ENCODE data around the gene UGGT1.

The UGGT1 gene

DNA sequence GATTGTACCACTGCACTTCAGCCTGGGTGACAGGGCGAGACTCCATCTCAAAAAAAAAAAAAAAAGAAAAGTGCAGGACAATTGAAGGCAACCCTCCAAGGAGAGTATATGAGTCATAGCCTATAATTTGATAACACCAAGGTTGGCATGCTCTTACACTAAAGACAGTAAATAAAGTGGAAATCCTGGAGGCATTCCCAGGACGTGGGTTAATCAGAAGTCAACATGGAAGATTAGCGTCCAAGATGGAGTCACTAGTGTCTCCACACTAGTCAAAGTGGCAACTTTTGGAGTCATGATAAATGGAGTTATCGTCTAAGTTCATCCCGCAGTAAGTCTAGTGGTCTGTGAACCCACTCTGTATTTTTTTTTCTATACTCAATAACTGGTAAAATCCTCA, 21.2 kb upstream of the UGGT1 start:
- Histone ChIP-seq H4K20me1 (ENCODE audit: low read depth, low read length) (no peaks in the 10 kb centered on the region), H3K27ac (ENCODE audit: low read depth, low read length) (no peak overlapping the region)

DNA sequence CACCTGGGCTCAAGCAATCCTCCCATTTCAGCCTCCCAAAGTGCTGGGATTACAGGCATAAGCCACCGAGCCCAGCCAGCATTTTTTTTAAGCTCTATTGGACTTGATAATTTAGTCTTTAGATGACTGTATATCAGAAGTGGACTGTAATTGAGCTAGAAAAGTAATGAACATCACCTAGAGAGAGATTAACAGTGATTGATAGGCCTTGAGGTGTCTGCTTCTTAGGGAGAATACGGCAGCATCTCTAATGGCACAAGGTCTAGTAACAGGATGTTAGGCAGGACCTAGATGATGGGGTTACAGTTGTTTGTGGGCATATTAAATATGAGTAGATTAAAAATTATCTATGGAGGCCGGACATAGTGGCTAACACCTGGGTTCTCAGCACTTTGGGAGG, 17.7 kb upstream of the UGGT1 start:
- Histone ChIP-seq H3K9ac (ENCODE audit: low read length) (no peak overlapping the region), H3K9me2 (replicated peaks; ENCODE audit: insufficient read depth, low read length) (no peaks in the 10 kb centered on the region), H3F3A (ENCODE audit: insufficient read depth) (no peaks in the 10 kb centered on the region), H3K79me2 (ENCODE audit: insufficient read depth, low read length) (no peaks in the 10 kb centered on the region), H3K4me2 (ENCODE audit: low read depth, low read length, poor library complexity, severe bottlenecking) (no peak overlapping the region), H3K27me3 (ENCODE audit: low read length) (no peaks in the 10 kb centered on the region), H4K20me1 (ENCODE audit: low read depth, low read length) (no peaks in the 10 kb centered on the region), H3K4me3 (ENCODE audit: insufficient read depth, low read length, poor library complexity, severe bottlenecking) (no peak overlapping the region), H3K27ac (ENCODE audit: low read depth, low read length) (no peak overlapping the region), H3K36me3 (ENCODE audit: low read length) (no peaks in the 10 kb centered on the region), H2AFZ (ENCODE audit: low read depth, low read length, severe bottlenecking) (no peak overlapping the region), H3K9me3 (ENCODE audit: insufficient read depth, low read length) (no peaks in the 10 kb centered on the region)
- TF ChIP-seq, protein P1, sequence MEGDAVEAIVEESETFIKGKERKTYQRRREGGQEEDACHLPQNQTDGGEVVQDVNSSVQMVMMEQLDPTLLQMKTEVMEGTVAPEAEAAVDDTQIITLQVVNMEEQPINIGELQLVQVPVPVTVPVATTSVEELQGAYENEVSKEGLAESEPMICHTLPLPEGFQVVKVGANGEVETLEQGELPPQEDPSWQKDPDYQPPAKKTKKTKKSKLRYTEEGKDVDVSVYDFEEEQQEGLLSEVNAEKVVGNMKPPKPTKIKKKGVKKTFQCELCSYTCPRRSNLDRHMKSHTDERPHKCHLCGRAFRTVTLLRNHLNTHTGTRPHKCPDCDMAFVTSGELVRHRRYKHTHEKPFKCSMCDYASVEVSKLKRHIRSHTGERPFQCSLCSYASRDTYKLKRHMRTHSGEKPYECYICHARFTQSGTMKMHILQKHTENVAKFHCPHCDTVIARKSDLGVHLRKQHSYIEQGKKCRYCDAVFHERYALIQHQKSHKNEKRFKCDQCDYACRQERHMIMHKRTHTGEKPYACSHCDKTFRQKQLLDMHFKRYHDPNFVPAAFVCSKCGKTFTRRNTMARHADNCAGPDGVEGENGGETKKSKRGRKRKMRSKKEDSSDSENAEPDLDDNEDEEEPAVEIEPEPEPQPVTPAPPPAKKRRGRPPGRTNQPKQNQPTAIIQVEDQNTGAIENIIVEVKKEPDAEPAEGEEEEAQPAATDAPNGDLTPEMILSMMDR (IDR thresholded peaks at IDR 0.05; ENCODE audit: insufficient read depth, low read length, poor library complexity, severe bottlenecking) = no peak
- TF ChIP-seq EZH2phosphoT487 (conservative IDR thresholded peaks at IDR 0.05; ENCODE audit: low read length) = no peak

More for the DNA sequence above, 21.2 kb upstream of the UGGT1 start:
- Histone ChIP-seq H3K27me3 (ENCODE audit: low read length) (no peaks in the 10 kb centered on the region), H3K9me3 (ENCODE audit: insufficient read depth, low read length) (no peaks in the 10 kb centered on the region), H3K4me2 (ENCODE audit: low read depth, low read length, poor library complexity, severe bottlenecking) (no peak overlapping the region), H3K4me3 (ENCODE audit: insufficient read depth, low read length, poor library complexity, severe bottlenecking) (no peak overlapping the region), H3K36me3 (ENCODE audit: low read length) (no peaks in the 10 kb centered on the region), H3K79me2 (ENCODE audit: insufficient read depth, low read length) (no peaks in the 10 kb centered on the region), H3K9me2 (replicated peaks; ENCODE audit: insufficient read depth, low read length) (no peaks in the 10 kb centered on the region), H3F3A (ENCODE audit: insufficient read depth) (no peaks in the 10 kb centered on the region), H2AFZ (ENCODE audit: low read depth, low read length, severe bottlenecking) (no peak overlapping the region), H3K9ac (ENCODE audit: low read length) (no peak overlapping the region)
- TF ChIP-seq, protein P1 (IDR thresholded peaks at IDR 0.05; ENCODE audit: insufficient read depth, low read length, poor library complexity, severe bottlenecking) = no peak
- TF ChIP-seq EZH2phosphoT487 (conservative IDR thresholded peaks at IDR 0.05; ENCODE audit: low read length) = no peak

DNA sequence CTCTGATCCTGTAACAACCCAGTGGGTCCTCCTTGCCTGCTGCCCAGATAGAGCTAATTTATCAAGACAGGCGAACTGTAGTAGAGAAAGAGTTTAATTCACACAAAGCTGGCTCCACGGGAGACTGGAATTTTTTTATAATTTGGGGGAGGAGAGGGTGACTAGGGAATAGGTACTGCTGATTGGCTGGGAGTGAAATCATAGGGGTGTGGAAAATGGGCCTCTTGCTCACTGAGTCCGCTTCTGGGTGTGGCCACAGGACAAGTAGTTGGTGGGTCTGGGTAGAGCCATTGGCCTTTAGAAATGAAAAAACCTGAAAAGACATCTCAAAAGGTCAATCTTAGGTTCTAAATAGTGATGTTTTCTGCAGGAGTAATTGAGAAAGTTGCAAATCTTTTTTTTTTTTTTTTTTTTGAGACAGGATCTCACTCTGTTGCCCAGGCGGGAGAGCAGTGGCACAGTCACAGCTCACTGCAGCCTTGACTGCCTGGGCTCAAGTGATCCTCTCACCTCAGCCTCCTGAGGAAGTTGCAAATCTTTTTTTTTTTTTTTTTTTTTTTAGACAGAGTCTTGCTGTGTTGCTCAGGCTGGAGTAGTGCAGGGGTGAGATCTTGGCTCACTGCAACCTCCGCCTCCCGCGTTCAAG, 14.4 kb upstream of the UGGT1 start:
- Histone ChIP-seq H3K27me3 (ENCODE audit: low read length) (no peaks in the 10 kb centered on the region), H3K9me3 (ENCODE audit: insufficient read depth, low read length) (no peaks in the 10 kb centered on the region), H3K4me2 (ENCODE audit: low read depth, low read length, poor library complexity, severe bottlenecking) (no peak overlapping the region), H3K79me2 (ENCODE audit: insufficient read depth, low read length) (no peaks in the 10 kb centered on the region), H3K9me2 (replicated peaks; ENCODE audit: insufficient read depth, low read length) (no peaks in the 10 kb centered on the region), H4K20me1 (ENCODE audit: low read depth, low read length) (no peaks in the 10 kb centered on the region), H3K36me3 (ENCODE audit: low read length) (no peaks in the 10 kb centered on the region), H3K9ac (ENCODE audit: low read length) (no peak overlapping the region), H3K27ac (ENCODE audit: low read depth, low read length) (no peak overlapping the region), H3F3A (ENCODE audit: insufficient read depth) (no peaks in the 10 kb centered on the region), H2AFZ (ENCODE audit: low read depth, low read length, severe bottlenecking) (no peak overlapping the region), H3K4me3 (ENCODE audit: insufficient read depth, low read length, poor library complexity, severe bottlenecking) (no peak overlapping the region)
- TF ChIP-seq, protein P1 (IDR thresholded peaks at IDR 0.05; ENCODE audit: insufficient read depth, low read length, poor library complexity, severe bottlenecking) = no peak
- no peak for TF ChIP-seq EZH2phosphoT487 (conservative IDR thresholded peaks at IDR 0.05; ENCODE audit: low read length)

All from SU-DHL-6 (cell line).